ENCODE measurements around the gene WDFY4.

The WDFY4 gene

GRCh38 chr10:48813825-48814224 lies 129.2 kb downstream of the WDFY4 start:
- no peak for TF ChIP-seq CTCF (IDR thresholded peaks at IDR 0.05; ENCODE audit: extremely low read depth, missing control alignments)
- DNase-seq (ENCODE audit: low spot score): no peak

GRCh38 chr10:48814933-48815332 lies 130.3 kb downstream of the WDFY4 start:
- no peak for DNase-seq (ENCODE audit: low spot score)
- no peak for TF ChIP-seq CTCF (IDR thresholded peaks at IDR 0.05; ENCODE audit: extremely low read depth, missing control alignments)

GRCh38 chr10:48817141-48817540 lies 132.5 kb downstream of the WDFY4 start:
- no peak for TF ChIP-seq CTCF (IDR thresholded peaks at IDR 0.05; ENCODE audit: extremely low read depth, missing control alignments)
- no peak for DNase-seq (ENCODE audit: low spot score)

- TF ChIP-seq CTCF (IDR thresholded peaks at IDR 0.05; ENCODE audit: extremely low read depth, missing control alignments): no peak
- DNase-seq (ENCODE audit: low spot score): no peak
Observed at GRCh38 chr10:48818081-48818480, 133.4 kb downstream of the WDFY4 start.

- no peak for TF ChIP-seq CTCF (IDR thresholded peaks at IDR 0.05; ENCODE audit: extremely low read depth, missing control alignments)
Observed at GRCh38 chr10:48818861-48819520, 134.3 kb downstream of the WDFY4 start.

GRCh38 chr10:48819783-48820182 lies 135.1 kb downstream of the WDFY4 start:
- TF ChIP-seq CTCF (IDR thresholded peaks at IDR 0.05; ENCODE audit: extremely low read depth, missing control alignments): no peak
- no peak for DNase-seq (ENCODE audit: low spot score)

More at GRCh38 chr10:48818861-48819520, 134.3 kb downstream of the WDFY4 start:
- no peak for DNase-seq (ENCODE audit: low spot score)

GRCh38 chr10:48820231-48820630 lies 135.6 kb downstream of the WDFY4 start:
- DNase-seq (ENCODE audit: low spot score): no peak
- TF ChIP-seq CTCF (IDR thresholded peaks at IDR 0.05; ENCODE audit: extremely low read depth, missing control alignments): no peak

Measured in GM20000 (cell line).